Occipital lobe (tissue), 2 donors: ENCODE results near the gene CCDC91. TPM values are rescaled to one million over a fixed set of nuclear protein-coding genes. Genes with fewer than 3 reads are reported as not detected.

Experiments
- DNase-seq: peaks from one replicate; lab custom pipeline; 2025; lab: John Stamatoyannopoulos, UW
- total RNA-seq: library from RNA; depleted of rRNA; stranded (reverse); fragments of >200 nt; gene quantifications from one replicate; pipeline ENCODE4 v1.2.3, GENCODE V29; 2014

CCDC91 gene, protein sequence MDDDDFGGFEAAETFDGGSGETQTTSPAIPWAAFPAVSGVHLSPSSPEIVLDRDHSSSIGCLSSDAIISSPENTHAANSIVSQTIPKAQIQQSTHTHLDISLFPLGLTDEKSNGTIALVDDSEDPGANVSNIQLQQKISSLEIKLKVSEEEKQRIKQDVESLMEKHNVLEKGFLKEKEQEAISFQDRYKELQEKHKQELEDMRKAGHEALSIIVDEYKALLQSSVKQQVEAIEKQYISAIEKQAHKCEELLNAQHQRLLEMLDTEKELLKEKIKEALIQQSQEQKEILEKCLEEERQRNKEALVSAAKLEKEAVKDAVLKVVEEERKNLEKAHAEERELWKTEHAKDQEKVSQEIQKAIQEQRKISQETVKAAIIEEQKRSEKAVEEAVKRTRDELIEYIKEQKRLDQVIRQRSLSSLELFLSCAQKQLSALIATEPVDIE
- 160 TPM for total RNA-seq

DNA sequence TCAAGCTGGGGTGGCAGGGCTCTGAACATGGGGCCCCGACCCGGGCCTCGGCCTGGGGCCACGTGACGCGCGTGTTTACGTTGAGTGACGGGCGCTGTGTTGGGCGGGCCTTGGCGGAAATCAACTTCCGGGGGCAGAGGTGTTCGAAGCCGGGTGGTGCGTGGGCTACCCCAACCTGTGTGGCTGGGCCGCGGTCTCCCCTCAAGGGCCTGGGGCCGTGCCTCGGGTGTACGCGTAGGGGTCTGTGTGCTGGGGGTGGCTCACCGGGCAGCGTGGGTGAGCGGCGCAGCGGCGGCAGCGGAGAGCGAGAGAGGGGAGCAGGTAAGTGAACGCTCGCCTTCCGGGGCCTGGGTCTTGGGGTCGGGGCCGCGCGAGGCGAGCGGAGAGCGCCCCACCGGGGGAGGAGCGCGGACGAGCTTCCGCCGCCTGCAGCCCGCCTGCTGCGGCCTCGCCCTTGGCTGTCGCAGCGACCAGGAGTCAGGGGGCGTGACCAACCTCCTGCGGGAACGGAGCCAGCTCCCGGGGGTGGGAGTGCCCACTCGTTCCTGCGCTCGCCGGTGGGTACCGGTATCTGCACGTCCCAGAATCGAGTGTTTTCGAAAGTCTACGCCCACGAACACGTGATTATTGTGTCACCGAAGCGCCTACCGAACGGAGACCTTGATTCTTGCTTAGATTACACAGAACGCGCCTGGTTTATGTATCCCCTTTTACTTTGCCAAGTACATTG, at the start of gene CCDC91:
Gene CCDC91 (plus strand): TSS at position 136 of the 730 bp plus-strand sequence. CDS start 66,760 bp downstream, outside the sequence.
- peak; percentile 72 for DNase-seq

DNA sequence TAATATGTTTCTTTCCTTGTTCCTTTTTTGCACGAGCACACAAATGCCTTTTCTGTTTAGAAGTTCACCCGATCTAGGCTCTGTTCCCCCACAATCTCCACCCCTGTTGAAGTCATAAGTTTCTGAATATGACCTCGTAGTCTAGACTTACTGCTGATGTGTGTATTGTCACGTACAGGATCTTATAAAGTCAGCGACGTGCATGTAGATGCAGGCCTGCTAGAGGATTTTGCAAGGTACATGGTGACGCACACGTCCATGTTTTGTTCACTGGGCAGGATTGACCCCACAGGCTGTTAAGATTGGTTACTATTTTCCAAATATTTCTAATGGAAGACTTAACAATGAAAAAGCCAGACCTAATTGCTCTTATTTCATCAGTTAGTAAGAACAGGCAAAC, 46.2 kb upstream of the CCDC91 start:
- no peak for DNase-seq

DNA sequence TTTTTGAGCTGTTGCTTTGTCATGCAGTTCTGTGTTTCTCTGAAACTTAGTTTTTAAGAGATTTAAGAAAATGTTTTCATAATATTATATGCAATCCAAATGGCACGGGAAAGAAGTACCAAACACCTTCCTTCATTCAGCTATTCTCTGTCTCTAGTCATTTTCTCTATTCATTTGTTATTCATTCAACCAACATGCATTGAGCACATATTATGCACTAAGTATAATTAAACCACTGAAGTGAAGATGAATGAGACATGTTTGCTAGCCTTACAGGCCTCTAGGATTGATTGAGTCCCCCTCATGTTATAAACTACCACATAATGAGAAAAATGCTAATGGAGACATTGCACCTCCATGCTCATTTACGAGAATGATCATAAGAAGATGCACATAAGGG, 45.7 kb upstream of the CCDC91 start:
- no peak for DNase-seq

DNA sequence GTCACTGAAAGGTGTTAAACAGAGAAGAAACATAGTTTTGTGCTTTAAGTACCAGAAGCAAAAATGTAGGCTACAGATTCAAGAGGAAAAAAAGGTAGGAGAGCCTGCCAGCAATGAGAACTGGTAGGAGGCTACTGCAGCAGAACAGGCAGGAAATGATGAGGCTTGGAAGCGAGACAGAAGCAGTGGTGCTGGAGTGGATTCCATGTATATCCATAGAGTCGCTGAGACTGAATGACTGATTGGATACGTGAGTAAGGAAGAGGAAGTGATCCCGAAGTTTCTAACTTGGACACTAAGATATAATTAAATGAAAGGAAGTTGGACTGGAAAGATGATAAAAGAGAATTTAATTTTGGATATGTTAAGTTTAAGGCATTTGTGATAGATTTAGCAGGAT, 45.0 kb upstream of the CCDC91 start:
- no peak for DNase-seq

DNA sequence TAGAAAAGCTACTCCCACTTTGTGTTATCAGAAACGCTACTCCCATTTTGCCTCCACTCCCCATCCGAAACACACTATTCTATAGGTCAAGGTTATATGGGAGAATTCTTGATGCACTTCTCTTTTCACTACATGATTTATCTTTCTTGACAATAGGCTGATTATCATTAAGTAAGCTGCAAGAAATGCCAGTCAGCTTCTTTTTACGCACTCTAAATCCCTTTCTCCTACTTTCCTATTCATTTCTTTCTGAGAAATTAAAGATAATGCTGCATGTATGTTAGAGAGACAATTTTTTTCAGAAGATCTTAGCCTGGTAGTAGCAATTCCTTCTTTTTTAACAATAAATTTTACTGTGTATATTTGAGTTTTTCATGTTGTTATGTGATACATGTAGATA, 41.0 kb upstream of the CCDC91 start:
- DNase-seq = no peak

DNA sequence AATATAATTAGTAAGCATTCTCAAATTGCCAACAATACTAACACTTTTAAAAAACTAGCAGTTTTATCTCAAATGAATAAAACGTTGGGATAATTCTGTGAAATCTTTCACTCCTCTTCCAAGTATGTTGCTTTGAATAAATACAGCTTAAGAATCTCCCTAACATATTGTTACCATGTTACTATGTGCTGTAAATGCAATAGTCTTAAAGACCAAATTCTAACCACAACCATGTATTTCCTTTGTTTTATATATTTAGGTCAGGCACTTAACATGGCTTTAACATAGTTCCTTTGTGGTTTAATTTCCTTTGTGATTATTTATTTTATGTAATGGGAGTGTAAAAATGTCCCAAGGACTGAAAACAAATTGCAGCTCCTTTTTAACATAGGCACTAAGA, 33.9 kb upstream of the CCDC91 start:
- DNase-seq = no peak

DNA sequence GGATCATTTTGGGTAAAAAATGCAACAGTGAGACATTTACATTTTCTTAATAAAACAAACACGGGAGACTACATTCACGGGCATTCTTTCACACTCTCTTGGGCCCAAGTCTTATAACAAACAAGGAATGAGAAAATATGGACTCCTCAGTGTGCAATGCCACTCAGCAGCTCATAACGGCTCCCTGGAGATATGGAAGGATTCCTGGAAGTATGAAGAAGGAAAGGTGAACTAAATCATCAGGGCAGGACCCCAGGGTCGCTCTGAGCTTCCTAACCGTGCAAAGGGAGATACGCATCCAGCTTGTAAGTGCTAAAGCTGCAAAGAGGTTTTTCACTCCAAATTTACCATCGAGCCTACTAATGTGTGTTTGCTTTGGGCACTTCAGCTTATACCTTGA, 33.5 kb upstream of the CCDC91 start:
- DNase-seq = no peak

DNA sequence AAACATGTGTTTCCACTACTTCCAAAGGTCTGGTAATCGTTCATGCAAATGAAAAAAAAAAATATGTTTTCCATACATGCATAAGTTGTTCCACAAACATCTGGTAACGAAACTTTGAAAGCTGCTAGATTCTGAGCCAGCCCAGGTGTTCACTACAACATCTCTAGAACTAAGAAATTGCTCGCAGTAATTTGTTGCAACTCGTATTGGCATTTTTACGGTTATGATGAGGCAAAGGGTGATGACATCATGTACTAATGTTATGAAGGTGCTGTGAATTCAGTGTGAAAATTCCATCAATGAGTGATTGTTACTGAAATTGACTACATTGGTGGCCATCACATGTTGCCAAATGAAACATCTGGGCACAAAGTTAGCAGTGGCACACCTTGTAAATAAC, 31.9 kb upstream of the CCDC91 start:
- no peak for DNase-seq

DNA sequence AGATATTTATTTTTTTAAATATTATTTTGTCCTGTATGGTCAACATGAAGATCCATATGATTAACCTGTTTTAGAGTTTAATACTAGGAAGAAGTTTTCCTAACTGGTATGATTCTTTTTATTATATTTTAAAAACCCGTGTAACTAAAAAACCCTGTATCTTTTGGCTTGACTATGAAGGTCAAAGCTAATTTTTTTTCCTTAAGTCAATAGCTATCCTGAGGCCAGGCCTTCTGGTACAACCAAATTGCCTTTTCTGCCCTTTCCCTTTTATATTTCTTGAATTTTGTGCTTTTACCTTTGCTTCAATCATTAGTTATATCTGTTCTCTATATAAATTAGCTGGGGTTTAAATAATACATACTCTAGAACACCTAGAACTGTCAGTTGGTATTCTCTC, 30.6 kb upstream of the CCDC91 start:
- DNase-seq = no peak

DNA sequence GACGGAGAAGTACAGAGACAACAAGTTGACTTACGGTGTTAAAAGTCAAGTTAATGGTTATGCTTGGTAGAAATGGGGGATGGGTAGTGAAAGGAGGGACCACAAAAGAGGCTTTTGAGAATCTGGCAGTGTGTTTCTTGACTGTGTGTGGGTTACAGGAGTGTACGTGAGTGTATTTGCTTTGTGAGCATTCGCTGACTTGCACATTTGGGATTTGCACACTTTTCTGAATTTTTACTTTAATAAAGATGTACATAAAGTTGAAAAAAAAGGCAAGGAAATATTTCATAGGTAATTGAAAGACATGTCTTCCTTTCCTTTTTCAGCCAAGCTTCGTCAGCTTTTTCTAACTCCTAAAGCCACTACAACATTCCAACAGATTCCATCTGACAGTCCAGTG, 28.6 kb upstream of the CCDC91 start:
- DNase-seq = no peak

DNA sequence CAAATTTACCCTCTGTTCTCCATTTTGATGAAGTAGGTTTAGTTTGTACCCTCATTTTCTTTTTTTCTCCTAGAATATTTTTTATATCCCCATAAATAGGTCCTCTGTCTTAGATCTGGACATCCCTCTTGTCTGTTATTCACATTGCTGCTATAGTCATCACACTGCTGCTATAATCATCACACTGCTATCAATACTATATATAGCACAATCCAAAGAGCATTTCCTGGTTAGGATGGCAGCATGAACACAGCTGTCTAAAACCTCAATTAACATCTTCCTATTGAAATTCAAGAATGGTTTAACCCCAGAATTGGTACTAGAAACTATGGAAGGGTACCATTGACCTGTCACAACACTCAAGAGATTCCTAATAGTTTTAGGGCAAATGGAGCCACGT, 27.6 kb upstream of the CCDC91 start:
- DNase-seq = no peak

DNA sequence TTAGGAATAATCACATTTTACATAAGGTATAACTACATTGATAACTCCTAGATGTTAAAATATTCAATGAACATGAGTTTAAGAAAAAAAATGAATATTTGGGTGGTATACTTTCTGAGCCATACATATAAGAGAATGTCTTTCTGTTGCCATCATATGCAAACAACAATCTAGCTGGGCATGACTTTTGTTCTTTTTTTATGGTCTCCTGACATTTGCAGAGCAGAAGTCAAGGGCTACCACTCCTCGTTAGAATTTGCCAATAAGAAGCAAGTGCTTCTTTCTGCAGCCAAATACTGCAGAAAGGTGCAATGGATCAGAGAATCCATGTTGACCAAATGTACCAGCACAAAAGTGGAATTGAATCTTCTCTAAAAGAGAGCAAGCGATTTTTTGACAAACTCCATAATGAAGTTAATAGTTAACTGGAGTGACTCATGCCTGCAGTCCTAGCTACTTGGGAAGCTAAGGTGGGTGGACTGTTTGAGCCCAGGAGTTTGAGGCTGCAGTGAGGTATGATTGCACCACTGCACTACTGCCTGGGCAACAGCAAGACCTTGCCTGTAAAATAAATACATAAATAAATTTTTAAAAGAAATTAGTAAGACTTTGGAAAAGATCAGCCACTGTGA, 25.5 kb upstream of the CCDC91 start:
- no peak for DNase-seq

DNA sequence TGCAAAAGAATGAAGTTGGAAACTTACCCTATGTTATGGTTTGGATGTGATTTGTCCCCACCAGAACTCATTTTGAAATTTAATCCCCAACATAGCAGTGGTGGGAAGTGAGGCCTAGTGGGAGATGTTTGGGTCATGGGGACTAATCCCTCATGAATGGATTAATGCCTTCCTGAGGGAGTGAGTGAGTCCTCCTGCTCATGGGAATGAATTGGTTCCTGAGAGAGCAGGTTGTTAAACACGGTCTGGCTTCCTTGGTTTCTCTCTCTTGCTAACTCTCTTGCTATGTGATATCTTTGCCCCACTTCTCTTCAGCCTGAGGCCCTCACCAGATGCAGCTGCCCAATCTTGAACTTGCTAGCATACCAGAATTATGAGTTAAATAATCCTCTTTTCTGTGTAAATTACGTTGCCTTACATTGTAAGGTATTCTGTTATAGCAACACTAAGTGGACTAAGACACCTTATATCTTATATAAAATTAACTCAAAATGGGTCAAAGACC, 22.2 kb upstream of the CCDC91 start:
- DNase-seq = no peak

DNA sequence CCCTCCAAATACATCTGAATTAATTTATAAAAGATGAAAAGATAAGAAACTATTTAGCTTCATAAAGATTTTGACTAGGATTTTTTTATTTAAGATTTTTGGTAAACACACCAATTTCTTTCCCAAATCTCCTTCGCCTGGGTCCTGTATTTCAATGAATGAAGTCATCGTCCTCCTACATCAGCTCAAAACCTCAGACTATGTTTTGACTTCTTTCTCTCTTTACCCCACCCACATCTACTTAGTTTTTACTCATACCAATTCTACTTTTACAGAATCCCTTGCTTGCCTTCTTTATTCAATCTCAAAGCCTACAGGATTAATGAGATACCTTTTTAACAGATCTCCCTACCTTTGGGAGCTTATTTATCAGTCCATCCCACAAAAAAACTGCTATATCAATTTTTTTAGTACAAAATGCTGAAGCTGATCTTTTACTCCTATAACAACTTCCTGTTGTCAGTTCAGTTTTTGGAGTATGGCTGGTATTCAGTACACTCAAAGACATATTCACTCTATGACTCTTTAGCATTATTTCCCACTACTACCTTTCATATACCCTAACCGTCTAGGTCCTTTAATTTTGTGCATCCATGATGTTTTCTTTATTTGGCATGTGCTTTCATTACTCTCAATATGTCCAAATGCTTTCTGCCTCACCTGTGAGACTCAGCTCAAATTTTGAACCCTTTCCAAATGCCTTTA, 18.7 kb upstream of the CCDC91 start:
- DNase-seq = no peak

DNA sequence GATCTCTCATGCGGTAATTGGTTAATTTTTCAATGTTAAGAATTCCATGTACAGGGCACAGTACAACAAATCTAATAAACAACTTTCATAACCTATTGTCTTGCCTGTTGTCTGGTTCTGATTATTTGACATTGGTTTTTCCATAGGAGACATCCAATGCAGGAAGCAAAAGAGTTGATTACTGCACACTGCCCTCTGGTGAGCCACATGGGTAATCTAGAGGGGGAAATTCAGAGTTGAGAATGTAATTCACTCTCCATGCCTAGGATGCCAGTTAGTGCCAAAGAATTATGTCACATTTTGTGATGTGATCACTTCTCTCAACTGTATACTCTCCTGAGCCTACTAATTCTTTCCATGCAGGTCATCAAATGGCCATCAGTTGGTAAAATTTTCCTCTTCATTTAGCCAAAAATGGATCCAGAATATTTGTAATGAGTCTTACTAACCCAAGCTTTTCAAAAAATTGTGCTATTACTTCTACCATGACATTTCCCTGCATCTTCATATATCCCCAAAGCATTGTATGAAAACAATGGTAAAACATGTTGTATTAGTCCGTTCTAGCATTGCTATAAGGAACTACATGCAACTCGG, 17.7 kb upstream of the CCDC91 start:
- DNase-seq = no peak

DNA sequence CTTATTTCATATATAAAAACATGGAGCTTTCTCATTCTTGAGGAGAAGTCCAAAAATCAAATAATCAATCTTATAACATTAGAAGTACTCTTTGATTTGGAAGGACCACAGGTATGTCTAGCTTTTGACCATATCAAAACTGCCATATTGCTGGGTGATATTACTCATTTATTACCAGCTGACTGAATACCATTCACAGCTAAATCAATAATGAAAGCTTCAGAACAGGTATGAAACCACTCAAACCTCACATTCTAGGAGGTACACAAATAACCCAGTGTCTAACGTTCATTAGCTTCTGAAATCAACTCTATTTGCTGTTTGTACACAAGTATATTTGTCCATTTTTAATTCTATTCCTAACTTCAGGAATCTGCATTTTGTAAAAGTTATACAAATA, 16.8 kb upstream of the CCDC91 start:
- no peak for DNase-seq

DNA sequence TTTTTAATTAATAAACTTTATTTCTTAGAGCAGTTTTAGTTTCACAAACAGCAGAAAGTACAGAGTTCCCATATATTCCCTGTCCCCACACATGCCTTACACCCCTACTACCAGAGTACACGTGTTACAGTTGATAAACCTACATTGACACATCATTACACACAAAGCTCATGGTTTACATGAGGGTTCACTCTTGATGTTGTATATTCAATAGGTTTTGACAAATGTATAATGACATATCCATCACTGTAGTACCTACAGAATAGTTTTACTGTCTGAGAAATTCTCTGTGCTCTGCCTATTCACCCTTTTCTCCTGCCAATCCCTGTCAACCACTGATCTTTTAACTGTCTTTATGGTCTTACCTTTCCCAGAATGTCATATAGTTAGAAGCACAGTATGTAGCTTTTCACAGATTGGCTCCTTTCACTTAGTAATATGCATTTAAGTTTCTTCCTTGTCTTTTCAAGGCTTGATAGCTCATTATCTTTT, 15.1 kb upstream of the CCDC91 start:
- DNase-seq = no peak

DNA sequence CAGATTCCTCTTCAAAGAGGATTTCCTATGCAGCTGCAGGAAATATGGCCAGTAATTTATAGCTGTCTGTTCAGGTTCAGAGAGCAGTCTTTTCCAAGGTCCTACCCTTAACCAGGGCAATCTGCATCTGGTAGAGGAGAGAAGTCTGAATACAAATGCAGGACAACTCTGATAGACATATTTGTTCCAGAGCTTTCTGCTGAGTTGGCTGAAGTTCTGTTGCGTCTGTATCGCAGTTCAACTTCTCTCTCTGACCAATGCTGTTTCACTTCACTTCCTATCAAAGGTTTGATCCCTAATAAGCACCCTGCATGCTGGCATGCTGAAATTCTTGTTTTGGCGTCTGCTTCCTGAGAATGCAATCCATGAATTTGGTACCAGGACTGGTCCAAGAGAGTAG, 14.0 kb upstream of the CCDC91 start:
- no peak for DNase-seq

DNA sequence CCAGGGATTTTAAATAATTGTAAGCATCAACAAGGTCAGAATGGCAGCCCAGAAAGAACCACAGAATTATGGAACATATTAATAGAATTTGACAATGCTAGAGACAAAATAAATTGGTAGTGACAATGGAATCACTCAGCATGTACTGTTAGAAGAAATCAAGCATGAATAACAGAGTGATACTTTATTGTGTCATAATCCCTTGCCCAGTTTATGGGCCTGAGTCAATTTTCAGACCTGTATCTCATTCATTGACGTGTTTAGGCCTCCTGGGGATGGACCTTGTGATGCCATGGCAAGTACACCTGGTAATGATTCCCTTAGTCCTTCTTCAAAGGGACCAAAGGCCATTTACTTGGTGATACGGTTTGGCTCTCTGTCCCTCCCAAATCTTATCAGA, 12.8 kb upstream of the CCDC91 start:
- DNase-seq = no peak

DNA sequence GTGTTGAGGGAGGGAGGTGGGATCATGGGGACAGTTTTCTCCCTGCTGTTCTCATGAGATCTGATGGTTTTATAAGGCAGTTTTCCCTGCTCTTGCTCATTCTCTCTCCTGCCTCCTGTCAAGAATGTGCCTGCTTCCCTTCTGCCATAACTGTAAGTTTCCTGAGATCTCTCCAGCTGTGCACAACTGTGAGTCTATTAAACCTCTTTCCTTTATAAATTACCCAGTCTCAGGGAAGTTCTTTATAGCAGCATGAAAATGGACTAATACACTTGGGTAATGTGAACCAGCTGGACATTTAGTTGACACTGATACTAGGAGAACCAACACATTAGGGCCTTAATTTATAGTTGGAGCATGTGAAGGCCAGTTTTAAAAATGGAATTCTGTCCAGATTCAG, 12.4 kb upstream of the CCDC91 start:
- DNase-seq = no peak

DNA sequence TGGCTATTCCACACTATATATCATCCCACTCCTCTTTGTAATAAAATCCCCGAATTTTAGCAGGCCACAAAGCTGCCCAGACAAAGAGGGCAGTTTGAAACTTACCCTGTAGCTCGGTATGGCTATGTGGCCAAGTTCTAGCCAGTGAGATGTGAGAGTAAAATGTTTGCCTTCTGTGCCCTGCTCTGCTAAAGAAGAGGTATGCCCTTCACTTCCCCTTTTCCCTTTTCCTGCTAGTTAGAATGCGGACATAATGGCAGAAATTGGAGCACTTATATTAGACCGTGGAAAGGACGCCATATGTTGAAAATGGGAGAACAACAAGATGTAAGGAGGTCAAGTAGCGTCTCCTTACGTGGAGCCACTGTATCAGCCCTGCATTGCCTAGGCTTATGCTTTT, 11.5 kb upstream of the CCDC91 start:
- DNase-seq = no peak
